GM12865 (cell line): Measurements from ENCODE around the gene ZYX.

Experiments used
- DNase-seq: peaks from one replicate; pipeline ENCODE4 v3.0.0; 2010; ENCODE audit warnings: low read depth
- H3K4me3 ChIP-seq: 2 replicates; pipeline ENCODE4 v1.5.1; 2011; ENCODE audit warnings: mild to moderate bottlenecking, low read depth, low read length, control low read depth
- TF ChIP-seq, protein P1 (sequence below): IDR thresholded peaks from 2 replicates; pipeline ENCODE4 v1.5.1; 2011; ENCODE audit warnings: low read length, control low read depth, low read depth, inconsistent platforms; ENCODE audit not compliant: insufficient read depth; ENCODE audit errors: missing control alignments

Gene ZYX

DNA sequence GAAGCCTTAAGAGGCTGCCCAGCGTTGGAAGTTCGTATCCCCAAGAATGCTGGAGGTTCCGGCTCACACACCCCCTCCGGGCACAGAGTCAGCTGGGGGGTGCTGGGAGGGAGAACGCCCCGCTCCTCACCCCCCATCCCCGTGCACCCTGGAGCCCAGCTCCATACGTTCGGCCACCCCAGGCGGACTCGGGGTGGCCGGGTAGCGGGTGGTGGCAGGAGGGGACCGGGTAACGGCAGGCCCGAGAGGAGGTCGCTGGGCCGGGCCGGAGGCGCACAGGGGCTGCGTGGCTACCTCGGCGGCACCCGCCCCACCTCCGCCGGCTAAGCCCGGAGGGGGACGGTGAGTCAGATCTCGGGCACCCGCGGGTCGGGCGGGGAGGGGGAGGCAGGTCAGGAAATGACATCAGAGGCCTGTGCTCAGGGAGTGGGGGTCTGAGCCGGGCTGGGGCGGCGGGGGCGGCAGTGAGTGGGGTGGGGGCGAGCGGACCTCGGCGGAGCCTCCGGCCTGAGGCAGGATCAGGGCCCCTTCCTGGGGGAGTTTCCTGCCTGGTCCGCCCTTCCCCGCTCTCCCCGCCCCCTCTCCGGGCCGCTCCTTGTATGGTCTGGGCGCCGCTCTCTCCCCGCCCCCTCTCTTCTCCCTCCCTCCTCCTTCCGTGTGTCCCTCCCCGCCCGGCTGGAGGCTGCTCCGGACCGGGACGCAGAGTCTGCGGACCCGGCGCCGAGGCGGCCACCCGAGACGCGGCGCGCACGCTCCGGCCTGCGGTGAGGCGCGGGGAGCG is at the start of gene ZYX:
Gene ZYX (plus strand): TSS at position 700 of the 781 bp plus-strand sequence. CDS start 227 bp downstream, outside the sequence.
- DNase-seq = peak; percentile 95
- TF ChIP-seq, protein P1, sequence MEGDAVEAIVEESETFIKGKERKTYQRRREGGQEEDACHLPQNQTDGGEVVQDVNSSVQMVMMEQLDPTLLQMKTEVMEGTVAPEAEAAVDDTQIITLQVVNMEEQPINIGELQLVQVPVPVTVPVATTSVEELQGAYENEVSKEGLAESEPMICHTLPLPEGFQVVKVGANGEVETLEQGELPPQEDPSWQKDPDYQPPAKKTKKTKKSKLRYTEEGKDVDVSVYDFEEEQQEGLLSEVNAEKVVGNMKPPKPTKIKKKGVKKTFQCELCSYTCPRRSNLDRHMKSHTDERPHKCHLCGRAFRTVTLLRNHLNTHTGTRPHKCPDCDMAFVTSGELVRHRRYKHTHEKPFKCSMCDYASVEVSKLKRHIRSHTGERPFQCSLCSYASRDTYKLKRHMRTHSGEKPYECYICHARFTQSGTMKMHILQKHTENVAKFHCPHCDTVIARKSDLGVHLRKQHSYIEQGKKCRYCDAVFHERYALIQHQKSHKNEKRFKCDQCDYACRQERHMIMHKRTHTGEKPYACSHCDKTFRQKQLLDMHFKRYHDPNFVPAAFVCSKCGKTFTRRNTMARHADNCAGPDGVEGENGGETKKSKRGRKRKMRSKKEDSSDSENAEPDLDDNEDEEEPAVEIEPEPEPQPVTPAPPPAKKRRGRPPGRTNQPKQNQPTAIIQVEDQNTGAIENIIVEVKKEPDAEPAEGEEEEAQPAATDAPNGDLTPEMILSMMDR = no peak
- H3K4me3 ChIP-seq = peak within 1 kb of the TSS; percentile 99

DNA sequence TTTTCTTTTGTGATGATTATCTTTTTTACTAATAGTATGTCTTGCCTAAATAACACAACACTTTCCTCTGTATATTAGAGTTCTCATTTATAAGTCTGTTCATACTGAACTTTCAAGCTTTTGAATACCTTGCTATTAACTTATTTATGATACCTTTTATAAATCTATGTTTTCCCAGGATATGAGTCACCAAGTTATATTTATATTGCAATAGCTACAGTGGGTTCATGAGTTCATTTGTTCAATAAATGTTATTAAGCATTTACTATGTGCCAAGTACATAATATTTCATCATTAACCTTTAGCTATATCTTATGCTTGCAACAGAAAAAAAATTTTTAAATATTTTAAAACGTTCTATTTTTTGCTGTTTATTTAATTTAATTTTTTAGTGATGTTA is 46.9 kb upstream of the ZYX start:
- TF ChIP-seq, protein P1 = no peak
- no peak for DNase-seq
- no peak overlapping the region for H3K4me3 ChIP-seq

DNA sequence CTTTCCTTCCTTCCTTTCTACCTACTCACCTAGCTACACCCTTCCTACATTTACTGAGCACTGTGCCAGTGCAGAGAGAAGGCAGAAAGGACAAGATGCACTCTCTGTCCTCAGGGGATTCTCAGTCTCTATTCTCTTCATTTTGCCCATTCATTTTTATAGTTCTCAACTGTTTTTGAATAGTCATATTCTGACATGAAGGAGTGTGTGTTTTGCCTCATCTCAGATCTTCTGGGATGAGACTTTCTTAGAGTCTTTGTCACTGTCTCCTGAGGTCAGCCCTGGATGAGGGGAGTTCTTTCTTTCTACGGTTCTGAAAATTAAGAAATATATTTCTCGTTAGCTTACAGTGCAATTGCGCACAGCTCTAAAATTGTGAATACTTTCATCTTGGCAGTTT is 43.9 kb upstream of the ZYX start:
- DNase-seq = no peak
- TF ChIP-seq, protein P1 = no peak
- no peak overlapping the region for H3K4me3 ChIP-seq

DNA sequence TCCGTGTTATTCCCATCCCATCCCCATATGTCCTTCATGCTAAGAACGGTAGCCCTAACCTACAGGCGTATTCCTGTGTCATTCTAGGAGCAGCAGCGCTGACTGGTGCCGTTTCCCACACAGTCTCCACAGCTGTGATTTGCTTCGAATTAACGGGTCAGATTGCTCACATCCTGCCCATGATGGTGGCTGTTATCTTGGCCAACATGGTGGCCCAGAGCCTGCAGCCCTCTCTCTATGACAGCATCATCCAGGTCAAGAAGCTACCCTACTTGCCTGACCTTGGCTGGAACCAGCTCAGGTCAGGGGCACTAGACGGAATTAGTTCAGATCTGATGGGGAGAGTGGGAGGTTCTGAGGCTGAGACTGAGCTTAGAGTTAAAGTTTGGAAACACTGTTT is 39.3 kb upstream of the ZYX start:
- TF ChIP-seq, protein P1 = no peak
- no peak overlapping the region for H3K4me3 ChIP-seq
- no peak for DNase-seq

GRCh38 chr7:143343596-143343995 is 37.5 kb upstream of the ZYX start:
- DNase-seq = no peak
- H3K4me3 ChIP-seq = no peak overlapping the region
- TF ChIP-seq, protein P1 = no peak

- peak; percentile 41 for DNase-seq
- TF ChIP-seq, protein P1 = peak; percentile 41
- no peak overlapping the region for H3K4me3 ChIP-seq
Observed at GRCh38 chr7:143345428-143345900, 35.7 kb upstream of the ZYX start.
